Transverse colon (tissue), 4 donors: ENCODE data around the gene CANX.
"Not testable (repeated sequence)": the region's sequence is repeated elsewhere in the genome, so short reads cannot be mapped to it uniquely, and the experiment has no call there.

ENCODE experiments used
- EP300 ChIP-seq: sonication (generic); formaldehyde crosslinking; IDR thresholded peaks from one replicate; pipeline ENCODE4 v1.6.1; 2017; ENCODE audit warnings: antibody characterized with exemption, low read depth
- POLR2A ChIP-seq: fragments of 450-650 bp; IDR thresholded peaks from one replicate; pipeline ENCODE4 v1.6.1; 2016; ENCODE audit warnings: antibody characterized with exemption, mild to moderate bottlenecking, moderate library complexity
- POLR2AphosphoS5 ChIP-seq, 3 donors: sonication (generic); formaldehyde crosslinking; IDR thresholded peaks; one replicate each; pipeline ENCODE4 v1.6.1; 2016; ENCODE audit warnings: antibody characterized with exemption in 3 of 3
- TF ChIP-seq, protein P1 (sequence below), 5 experiments: fragments of 200-600 bp in 3 of 5; fragments of 450-650 bp in 2 of 5; sonication (generic) in 3 of 5; IDR thresholded peaks; 1 replicate in 2 of 5; 2 replicates in 3 of 5; pipeline ENCODE4 v1.5.1; 2016 to 2017; ENCODE audit warnings: antibody characterized with exemption in 5 of 5, inconsistent platforms in 3 of 5, mild to moderate bottlenecking in 2 of 5, moderate library complexity in 1 of 5

- TF ChIP-seq, protein P1, sequence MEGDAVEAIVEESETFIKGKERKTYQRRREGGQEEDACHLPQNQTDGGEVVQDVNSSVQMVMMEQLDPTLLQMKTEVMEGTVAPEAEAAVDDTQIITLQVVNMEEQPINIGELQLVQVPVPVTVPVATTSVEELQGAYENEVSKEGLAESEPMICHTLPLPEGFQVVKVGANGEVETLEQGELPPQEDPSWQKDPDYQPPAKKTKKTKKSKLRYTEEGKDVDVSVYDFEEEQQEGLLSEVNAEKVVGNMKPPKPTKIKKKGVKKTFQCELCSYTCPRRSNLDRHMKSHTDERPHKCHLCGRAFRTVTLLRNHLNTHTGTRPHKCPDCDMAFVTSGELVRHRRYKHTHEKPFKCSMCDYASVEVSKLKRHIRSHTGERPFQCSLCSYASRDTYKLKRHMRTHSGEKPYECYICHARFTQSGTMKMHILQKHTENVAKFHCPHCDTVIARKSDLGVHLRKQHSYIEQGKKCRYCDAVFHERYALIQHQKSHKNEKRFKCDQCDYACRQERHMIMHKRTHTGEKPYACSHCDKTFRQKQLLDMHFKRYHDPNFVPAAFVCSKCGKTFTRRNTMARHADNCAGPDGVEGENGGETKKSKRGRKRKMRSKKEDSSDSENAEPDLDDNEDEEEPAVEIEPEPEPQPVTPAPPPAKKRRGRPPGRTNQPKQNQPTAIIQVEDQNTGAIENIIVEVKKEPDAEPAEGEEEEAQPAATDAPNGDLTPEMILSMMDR (IDR thresholded peaks at IDR 0.05) = not testable (repeated sequence)
- not testable (repeated sequence) for TF ChIP-seq POLR2A; EP300; POLR2AphosphoS5 (IDR thresholded peaks at IDR 0.05)
These were observed 1.2 kb upstream of the CANX start for GRCh38 chr5:179697543-179697942.
